Raji (cell line): ENCODE data around the gene ARVCF.

Experiments used
- POLR2A ChIP-seq: IDR thresholded peaks from 2 replicates; pipeline ENCODE4 v1.6.1; 2011; ENCODE audit warnings: low read depth, low read length, control low read depth; ENCODE audit not compliant: insufficient read depth

Gene ARVCF

GRCh38 chr22:19936513-19936912 lies 80.1 kb downstream of the ARVCF start:
- no peak for TF ChIP-seq POLR2A

DNA sequence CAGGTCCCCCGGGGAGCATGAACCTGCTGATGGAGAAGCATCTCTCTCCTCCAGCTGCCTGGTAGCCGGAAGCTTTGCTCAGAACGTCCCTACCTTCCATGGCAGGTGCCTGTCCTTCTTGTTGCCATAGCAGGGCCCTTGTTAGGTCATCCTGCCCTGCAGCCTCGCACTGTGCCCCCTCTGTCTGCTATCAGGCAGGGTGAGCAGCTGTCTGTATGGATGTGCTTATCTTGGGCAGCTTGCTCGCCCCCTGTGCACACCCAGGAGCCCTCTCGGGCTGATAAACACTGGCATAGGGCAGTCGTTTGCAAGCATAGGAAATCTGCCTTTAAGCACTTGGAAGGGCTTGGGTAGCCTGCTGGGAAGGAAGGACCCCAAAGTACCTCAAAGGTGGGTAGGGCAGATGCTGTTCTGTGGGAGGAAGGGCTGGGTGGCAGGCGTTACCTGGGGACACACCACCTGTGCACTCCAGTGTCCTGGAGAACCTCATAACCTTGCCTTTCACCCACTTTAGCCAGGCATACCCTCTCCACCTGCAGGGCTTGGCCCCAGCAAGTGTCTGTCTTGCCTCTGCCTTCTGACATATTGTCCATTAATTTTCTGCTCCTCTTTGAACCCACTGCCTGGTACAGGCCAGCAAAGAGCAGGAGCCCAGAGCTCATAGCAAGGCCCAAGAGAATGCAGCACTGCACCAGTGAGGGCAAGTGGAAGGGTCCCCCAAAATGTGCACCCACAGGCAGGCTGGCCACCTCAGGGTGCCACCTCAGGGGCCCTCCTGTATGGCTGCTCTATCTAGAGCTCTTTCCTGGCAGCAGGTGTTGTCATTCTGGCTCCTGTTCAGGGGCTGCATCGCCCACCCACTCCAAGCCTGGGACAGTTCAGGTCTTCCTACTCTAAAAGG lies 83.0 kb downstream of the ARVCF start:
- no peak for TF ChIP-seq POLR2A

DNA sequence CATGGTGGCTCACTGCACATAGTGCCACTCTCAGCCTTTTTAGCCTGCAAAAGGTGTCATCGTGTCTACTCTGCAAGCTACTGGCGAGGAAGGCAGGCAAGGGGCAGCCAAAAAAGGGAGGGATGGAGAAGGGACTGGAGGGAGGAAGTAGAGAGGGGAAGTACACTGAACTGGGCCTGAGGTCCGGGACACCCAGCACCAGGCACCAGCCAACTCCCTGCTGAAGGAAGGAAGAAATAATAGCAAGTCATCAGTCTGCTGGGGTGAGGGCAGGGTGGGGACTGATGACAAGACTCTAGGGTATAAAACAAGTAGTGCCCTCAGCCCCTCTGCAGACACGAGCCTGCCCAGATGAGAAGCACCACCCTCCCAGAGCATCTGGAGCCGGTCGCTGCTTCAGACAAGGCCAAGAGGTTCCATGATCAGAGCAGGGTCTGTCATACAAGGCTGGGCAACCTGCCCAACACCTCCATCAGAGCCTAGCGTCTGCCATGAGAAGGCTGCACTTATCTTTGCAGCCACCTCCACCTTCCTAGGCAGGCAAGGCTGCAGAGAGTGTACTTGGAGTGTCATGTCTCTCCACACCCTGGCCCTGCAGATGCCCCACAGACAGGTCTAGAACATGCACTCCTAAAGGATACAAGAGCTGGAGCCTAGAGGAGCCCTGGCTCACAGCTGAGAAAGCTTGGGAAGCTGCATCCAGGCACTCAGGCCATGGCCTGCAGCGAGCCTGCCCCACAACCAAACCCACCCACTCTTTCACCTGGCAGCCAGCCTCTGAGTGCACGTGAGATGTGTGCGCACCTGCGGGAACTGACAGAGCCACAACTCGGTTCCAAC lies 84.0 kb downstream of the ARVCF start:
- TF ChIP-seq POLR2A: no peak

GRCh38 chr22:19931514-19931913 lies 85.1 kb downstream of the ARVCF start:
- TF ChIP-seq POLR2A: no peak

DNA sequence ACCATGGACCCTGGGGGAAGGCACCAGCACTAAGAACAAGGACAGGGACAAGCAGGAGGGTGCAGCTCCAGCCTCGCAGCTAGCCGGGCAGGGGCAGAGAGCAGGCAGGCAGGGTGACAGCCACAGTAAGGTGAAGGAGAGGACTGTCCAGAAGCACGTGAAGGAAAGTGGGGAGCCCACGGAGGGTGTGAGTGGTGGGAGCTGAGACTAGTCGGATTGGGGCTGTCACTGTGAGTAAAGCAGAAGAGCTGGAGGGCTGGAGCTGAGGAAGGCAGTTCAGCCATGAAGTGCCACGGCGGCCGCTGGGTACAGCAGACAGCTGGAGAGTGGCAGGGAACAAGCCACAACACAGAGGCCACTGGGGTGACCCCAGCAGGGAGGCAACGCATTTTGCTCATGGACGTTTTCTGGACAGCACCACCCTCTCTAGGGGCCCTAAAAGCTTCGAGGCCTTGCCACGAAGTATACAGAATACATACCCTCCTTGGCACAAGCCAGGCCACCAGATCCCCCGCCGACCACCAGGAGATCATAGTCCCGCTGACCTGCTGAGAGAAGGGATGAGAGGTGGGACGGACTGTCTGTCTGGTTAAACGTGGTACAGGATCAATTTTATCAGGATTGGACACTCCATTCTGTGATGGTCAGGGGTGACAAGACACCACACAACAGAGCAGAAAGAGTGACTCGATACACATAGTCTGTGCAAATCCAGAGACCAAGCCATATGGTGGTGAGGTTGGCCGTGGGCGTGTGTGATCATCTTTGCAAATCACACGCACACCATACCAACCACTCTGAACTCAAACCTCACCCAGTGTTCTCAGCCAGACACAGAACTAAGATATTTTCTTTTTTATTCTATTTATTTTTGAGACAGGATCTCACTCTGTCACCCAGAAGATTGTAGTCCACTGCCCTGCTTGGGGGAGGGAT lies 85.8 kb downstream of the ARVCF start:
- no peak for TF ChIP-seq POLR2A

DNA sequence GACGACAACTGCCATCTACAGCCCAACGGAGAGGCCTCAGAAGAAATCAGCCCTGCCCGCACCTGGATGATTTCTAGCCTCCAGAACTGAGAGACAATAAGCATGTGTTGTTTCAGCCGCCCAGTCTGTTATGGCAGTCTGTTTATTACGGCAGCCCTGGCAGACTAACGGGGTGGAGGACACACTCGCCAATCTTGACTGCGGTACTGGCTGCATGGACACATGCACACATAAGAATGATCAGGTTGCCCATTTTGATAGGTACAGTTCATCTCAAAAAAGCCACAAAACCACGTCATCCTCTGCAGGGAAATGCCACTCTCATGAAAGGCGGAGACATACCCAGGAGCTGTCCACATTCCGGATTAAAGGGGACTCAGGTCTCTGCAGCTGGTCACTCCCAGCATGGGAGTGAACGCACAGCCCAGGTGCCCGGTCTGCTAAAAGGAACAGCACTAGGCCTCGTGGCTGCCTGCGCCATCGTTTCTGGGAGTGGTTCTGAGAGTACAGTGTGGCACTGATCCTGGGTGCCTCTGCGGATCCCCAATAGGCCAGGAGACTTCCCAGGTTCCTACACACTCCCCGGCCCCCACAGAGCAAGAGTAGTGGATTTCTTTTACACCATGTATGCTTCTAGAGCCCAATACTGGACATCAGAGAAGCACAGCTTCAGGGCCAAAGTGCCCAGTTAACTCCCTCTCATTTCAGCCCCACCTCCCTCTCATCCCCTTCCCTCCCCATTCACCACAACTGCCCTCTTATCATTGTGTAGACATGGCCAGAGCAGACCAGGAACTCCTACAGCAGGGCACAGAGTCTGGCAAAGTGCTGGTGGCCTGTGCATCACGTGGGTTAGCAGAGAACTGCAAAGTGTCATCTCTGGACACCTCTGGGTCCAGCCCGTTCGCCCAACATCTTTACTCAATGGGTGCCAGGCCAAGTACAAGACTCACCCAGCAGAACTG lies 86.8 kb downstream of the ARVCF start:
- TF ChIP-seq POLR2A: no peak

DNA sequence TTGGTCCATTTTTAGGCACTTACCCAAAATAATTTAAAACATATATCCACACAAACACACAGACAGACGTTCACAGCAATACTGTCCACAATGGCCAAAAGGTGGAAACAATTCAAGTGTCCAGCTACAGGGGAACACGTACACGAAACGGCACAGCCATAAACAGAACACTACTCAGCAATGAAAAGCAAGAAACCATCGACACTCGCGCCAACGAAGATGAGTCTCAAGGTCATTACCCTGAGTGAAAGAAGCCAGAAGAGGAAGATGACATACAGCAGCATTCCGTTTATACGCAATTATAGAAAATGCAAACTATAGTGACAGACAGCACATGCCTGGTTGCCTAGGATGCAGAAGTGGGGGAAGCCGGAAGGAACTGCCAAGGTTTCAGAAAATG lies 88.4 kb downstream of the ARVCF start:
- no peak for TF ChIP-seq POLR2A

DNA sequence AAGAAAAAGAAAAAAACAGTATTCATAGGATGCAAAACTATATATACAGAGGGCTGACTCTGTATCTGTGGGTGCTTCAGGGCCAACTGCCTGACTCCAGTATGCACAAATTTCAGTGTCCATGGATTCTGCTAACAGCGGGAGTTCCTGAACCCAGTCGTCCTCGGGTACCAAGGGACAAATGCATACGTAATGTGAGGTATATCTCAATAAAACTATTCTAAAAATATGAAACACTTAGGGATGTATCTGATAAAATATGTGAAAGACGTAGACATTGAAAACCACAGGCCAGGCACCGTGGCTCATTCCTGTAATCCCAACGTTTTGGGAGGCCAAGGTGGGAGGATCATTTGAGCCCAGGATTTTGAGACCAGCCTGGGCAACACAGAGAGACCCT lies 88.9 kb downstream of the ARVCF start:
- no peak for TF ChIP-seq POLR2A

DNA sequence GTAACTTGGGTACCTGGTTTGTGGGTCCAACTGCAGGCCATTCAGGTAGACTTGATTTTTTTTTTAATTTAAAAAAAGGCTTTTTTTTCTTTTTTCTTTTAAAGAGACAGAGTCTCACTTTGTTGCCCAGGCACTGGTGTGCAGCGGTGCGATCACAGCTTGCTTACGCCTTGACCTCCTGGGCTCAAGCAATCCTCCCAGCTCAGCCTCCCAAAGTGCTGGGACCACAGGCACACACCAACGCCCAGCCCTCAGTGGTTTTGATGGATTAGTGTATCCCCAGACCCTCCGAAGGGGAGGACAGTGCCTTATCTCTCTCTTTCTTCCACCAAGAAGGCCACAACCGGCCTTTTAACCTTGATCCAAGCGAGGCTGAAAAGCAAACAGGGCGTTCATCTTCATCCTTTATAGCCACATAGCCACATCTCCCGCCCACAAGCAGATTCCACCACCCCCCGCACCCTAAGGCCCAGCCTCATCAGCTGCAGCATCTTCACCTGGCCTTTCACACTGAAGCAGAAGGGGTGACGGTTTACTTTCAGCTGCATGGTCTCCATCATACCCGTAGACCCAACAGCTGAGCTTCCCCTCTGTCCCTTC lies 92.6 kb downstream of the ARVCF start:
- TF ChIP-seq POLR2A: no peak

- TF ChIP-seq POLR2A: no peak
These were observed 95.0 kb downstream of the ARVCF start for GRCh38 chr22:19921544-19922081.
